NCI-H1436 treated with DMSO at 0.1 percent for 48 hours (cell line): ENCODE data around the gene OGFRL1.
"Not testable (repeated sequence)": the region's sequence is repeated elsewhere in the genome, so short reads cannot be mapped to it uniquely, and the experiment has no call there.

Experiments used
- DNase-seq: peaks from one replicate; lab custom pipeline; 2025; lab: John Stamatoyannopoulos, UW

Gene OGFRL1

GRCh38 chr6:71288228-71289038, at the start of gene OGFRL1:
Gene OGFRL1, plus strand, starts transcription at chr6:71288811. Its CDS starts 126 bp downstream, at chr6:71288937.
- no peak for DNase-seq

GRCh38 chr6:71239694-71240093, 48.9 kb upstream of the OGFRL1 start:
- no peak for DNase-seq

GRCh38 chr6:71245265-71246049, 43.2 kb upstream of the OGFRL1 start:
- no peak for DNase-seq

GRCh38 chr6:71246596-71246995, 42.0 kb upstream of the OGFRL1 start:
- no peak for DNase-seq

GRCh38 chr6:71248306-71248765, 40.3 kb upstream of the OGFRL1 start:
- DNase-seq = no peak

GRCh38 chr6:71248878-71249544, 39.6 kb upstream of the OGFRL1 start:
- no peak for DNase-seq

- DNase-seq = no peak
These were observed 38.5 kb upstream of the OGFRL1 start for GRCh38 chr6:71250099-71250602.

GRCh38 chr6:71252410-71252809, 36.2 kb upstream of the OGFRL1 start:
- DNase-seq = no peak

- no peak for DNase-seq
These were observed 35.7 kb upstream of the OGFRL1 start for GRCh38 chr6:71252960-71253359.

GRCh38 chr6:71254323-71254722, 34.3 kb upstream of the OGFRL1 start:
- DNase-seq = no peak

- no peak for DNase-seq
These were observed 30.3 kb upstream of the OGFRL1 start for GRCh38 chr6:71258078-71258866.

- DNase-seq = no peak
These were observed 28.6 kb upstream of the OGFRL1 start for GRCh38 chr6:71259888-71260604.

- DNase-seq = no peak
These were observed 25.7 kb upstream of the OGFRL1 start for GRCh38 chr6:71262914-71263313.

GRCh38 chr6:71266392-71266791, 22.2 kb upstream of the OGFRL1 start:
- DNase-seq = not testable (repeated sequence)

GRCh38 chr6:71268735-71269437, 19.7 kb upstream of the OGFRL1 start:
- no peak for DNase-seq

GRCh38 chr6:71277926-71278600, 10.5 kb upstream of the OGFRL1 start:
- DNase-seq = no peak

GRCh38 chr6:71279321-71279720, 9.3 kb upstream of the OGFRL1 start:
- no peak for DNase-seq

- DNase-seq = no peak
These were observed 8.9 kb upstream of the OGFRL1 start for GRCh38 chr6:71279740-71280139.

GRCh38 chr6:71280701-71281100, 7.9 kb upstream of the OGFRL1 start:
- DNase-seq = no peak

- DNase-seq = no peak
These were observed 3.8 kb upstream of the OGFRL1 start for GRCh38 chr6:71284785-71285184.
